ENCODE measurements around the gene LHFPL3.

DNA sequence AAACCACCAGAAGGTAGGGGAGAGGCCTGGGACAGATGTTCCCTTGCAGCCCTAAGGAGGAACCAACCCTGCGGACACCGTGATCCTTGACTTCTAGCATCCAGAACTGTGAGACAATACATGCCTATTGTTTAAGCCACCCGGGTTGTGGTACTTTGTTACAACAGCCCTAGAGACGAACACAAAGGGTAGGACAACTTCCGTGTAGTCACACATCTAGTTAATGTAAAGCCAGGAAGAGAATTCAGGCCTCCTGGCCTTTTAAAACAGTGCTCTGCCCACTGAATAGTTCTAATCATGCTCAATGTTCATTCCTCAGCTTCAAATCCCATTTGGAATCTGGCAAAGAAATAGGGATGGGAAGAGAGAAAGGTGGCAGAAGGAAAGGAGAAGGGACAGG lies 445.4 kb downstream of the LHFPL3 start:
- TF ChIP-seq, protein P1, sequence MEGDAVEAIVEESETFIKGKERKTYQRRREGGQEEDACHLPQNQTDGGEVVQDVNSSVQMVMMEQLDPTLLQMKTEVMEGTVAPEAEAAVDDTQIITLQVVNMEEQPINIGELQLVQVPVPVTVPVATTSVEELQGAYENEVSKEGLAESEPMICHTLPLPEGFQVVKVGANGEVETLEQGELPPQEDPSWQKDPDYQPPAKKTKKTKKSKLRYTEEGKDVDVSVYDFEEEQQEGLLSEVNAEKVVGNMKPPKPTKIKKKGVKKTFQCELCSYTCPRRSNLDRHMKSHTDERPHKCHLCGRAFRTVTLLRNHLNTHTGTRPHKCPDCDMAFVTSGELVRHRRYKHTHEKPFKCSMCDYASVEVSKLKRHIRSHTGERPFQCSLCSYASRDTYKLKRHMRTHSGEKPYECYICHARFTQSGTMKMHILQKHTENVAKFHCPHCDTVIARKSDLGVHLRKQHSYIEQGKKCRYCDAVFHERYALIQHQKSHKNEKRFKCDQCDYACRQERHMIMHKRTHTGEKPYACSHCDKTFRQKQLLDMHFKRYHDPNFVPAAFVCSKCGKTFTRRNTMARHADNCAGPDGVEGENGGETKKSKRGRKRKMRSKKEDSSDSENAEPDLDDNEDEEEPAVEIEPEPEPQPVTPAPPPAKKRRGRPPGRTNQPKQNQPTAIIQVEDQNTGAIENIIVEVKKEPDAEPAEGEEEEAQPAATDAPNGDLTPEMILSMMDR (IDR thresholded peaks at IDR 0.05), result no peak
- no peak for TF ChIP-seq POLR2A (IDR thresholded peaks at IDR 0.05)

All from right lobe of liver (tissue), 4 donors.